A549 (cell line): ENCODE data around the gene KIF26A. TPM values are rescaled to one million over a fixed set of nuclear protein-coding genes. Genes with fewer than 3 reads are reported as not detected.

ENCODE experiments used
- ATAC-seq, 2 experiments: fragments of 200-7000 bp in 1 of 2; fragments of >200 bp in 1 of 2; cut with Nextera tagmentation in 1 of 2; cut with Tn5 transposase in 1 of 2; 3 replicates each; pipeline versions ENCODE4 v1.8.0 to v1.9.1; 2018 to 2020; ENCODE audit warnings: mild to moderate bottlenecking in 1 of 2, moderate library complexity in 1 of 2
- CTCF ChIA-PET: fragments of 300-600 bp; sonication (Branson Sonifier 250); formaldehyde crosslinking; extraction: SDS; loops from one replicate; lab custom pipeline; 2021; ENCODE audit warnings: antibody characterized with exemption, inconsistent platforms; lab: Yijun Ruan, JAX
- POLR2A ChIA-PET: fragments of 350-600 bp; formaldehyde crosslinking; extraction: SDS; loops from one replicate; lab custom pipeline; 2021; ENCODE audit warnings: antibody characterized with exemption, inconsistent platforms; lab: Yijun Ruan, JAX
- DNase-seq, 2 experiments: peaks; one replicate each; pipeline versions ENCODE4 v3.0.0 to v3.0.0-alpha.2; 2011 to 2016; ENCODE audit warnings: low read depth in 1 of 2, low spot score in 1 of 2
- FAIRE-seq: peaks from 2 replicates; lab custom pipeline; 2011; peaks lifted over from hg19 to GRCh38; lab: Jason Lieb, UNC
- H3K27ac ChIP-seq, 2 experiments: fragments of >200 bp; sonication (Bioruptor Twin); formaldehyde crosslinking; 3 replicates each; pipeline ENCODE4 v1.5.1; 2016 to 2017
- H3K4me1 ChIP-seq: fragments of >200 bp; sonication (Bioruptor Twin); formaldehyde crosslinking; 3 replicates; pipeline ENCODE4 v1.6.1; 2016
- H3K4me2 ChIP-seq: fragments of >200 bp; sonication (Bioruptor Twin); formaldehyde crosslinking; 3 replicates; pipeline ENCODE4 v1.6.1; 2016
- H3K4me3 ChIP-seq: fragments of >200 bp; sonication (Bioruptor Twin); formaldehyde crosslinking; 3 replicates; pipeline ENCODE4 v1.5.1; 2016
- H3K9me3 ChIP-seq: fragments of >200 bp; sonication (Bioruptor Twin); formaldehyde crosslinking; 3 replicates; pipeline ENCODE4 v1.6.1; 2016
- BHLHE40 ChIP-seq: IDR thresholded peaks from 2 replicates; pipeline ENCODE4 v1.6.1; 2012; ENCODE audit warnings: low read depth, low read length, inconsistent platforms
- CBX2 ChIP-seq: fragments of 200-600 bp; sonication (generic); IDR thresholded peaks from 2 replicates; pipeline ENCODE4 v1.6.1; 2016; ENCODE audit warnings: low read depth, mild to moderate bottlenecking, borderline replicate concordance
- CHD4 ChIP-seq: fragments of 200-600 bp; sonication (generic); IDR thresholded peaks from 2 replicates; pipeline ENCODE4 v1.6.1; 2016; ENCODE audit warnings: antibody characterized with exemption, mild to moderate bottlenecking, borderline replicate concordance
- EHF ChIP-seq: fragments of 250-450 bp; sonication (Bioruptor Pico); IDR thresholded peaks from 2 replicates; pipeline ENCODE4 v1.5.0; 2020; ENCODE audit warnings: mild to moderate bottlenecking
- EP300 ChIP-seq, 2 experiments: fragments of >200 bp; sonication (Bioruptor Twin); formaldehyde crosslinking; IDR thresholded peaks; 2 replicates in 1 of 2; 3 replicates in 1 of 2; pipeline ENCODE4 v1.6.1; 2016 to 2017
- FOSL2 ChIP-seq, 2 experiments: fragments of 450-650 bp in 1 of 2; fragments of >200 bp in 1 of 2; sonication (Bioruptor Twin) in 1 of 2; formaldehyde crosslinking; IDR thresholded peaks; 2 replicates each; pipeline versions ENCODE4 v1.5.0 to v1.6.1; 2016 to 2020; ENCODE audit warnings: mild to moderate bottlenecking in 1 of 2, moderate library complexity in 1 of 2
- FOXS1 ChIP-seq: fragments of 250-450 bp; sonication (Bioruptor Pico); IDR thresholded peaks from 2 replicates; pipeline ENCODE4 v1.5.0; 2020; ENCODE audit warnings: mild to moderate bottlenecking, moderate library complexity
- HEYL ChIP-seq: fragments of 250-450 bp; sonication (Bioruptor Pico); IDR thresholded peaks from 2 replicates; pipeline ENCODE4 v1.8.0; 2021; ENCODE audit warnings: mild to moderate bottlenecking, moderate library complexity
- JUN ChIP-seq, 2 experiments: fragments of >200 bp; sonication (Bioruptor Twin); formaldehyde crosslinking; IDR thresholded peaks; 2 replicates in 1 of 2; 3 replicates in 1 of 2; pipeline ENCODE4 v1.6.1; 2016 to 2017
- MAFK ChIP-seq: fragments of 450-650 bp; IDR thresholded peaks from 2 replicates; pipeline ENCODE4 v1.6.1; 2014; ENCODE audit not compliant: partially characterized antibody
- MAZ ChIP-seq: fragments of 150-350 bp; IDR thresholded peaks from 2 replicates; pipeline ENCODE4 v1.6.1; 2014; ENCODE audit warnings: antibody characterized with exemption, low read depth, low read length, borderline replicate concordance
- NFE2L2 ChIP-seq: fragments of 150-350 bp; conservative IDR thresholded peaks from 2 replicates; pipeline ENCODE4 v1.6.1; 2014; ENCODE audit warnings: low read length
- NPAS2 ChIP-seq: fragments of 250-450 bp; sonication (Bioruptor Pico); IDR thresholded peaks from 2 replicates; pipeline ENCODE4 v1.8.0; 2022; ENCODE audit warnings: mild to moderate bottlenecking, moderate library complexity, borderline replicate concordance
- NR3C1 ChIP-seq: fragments of >200 bp; sonication (Bioruptor Twin); formaldehyde crosslinking; IDR thresholded peaks from 3 replicates; pipeline ENCODE4 v1.6.1; 2017
- PHF8 ChIP-seq: fragments of 200-600 bp; sonication (generic); IDR thresholded peaks from 2 replicates; pipeline ENCODE4 v1.6.1; 2016; ENCODE audit warnings: low read depth, mild to moderate bottlenecking, antibody characterized with exemption, moderate library complexity, borderline replicate concordance
- POLR2AphosphoS2 ChIP-seq: conservative IDR thresholded peaks from 2 replicates; pipeline ENCODE4 v1.6.1; 2012; ENCODE audit warnings: low read length, improper control_type of control experiment, inconsistent platforms
- RAD21 ChIP-seq, 2 experiments: fragments of >200 bp in 1 of 2; sonication (Bioruptor Twin) in 1 of 2; formaldehyde crosslinking in 1 of 2; IDR thresholded peaks in 1 of 2; conservative IDR thresholded peaks in 1 of 2; 2 replicates in 1 of 2; 3 replicates in 1 of 2; pipeline ENCODE4 v1.6.1; 2012 to 2018; ENCODE audit warnings: inconsistent platforms in 1 of 2
- RARB ChIP-seq: fragments of 250-450 bp; sonication (Bioruptor Pico); IDR thresholded peaks from 2 replicates; pipeline ENCODE4 v1.8.0; 2021; ENCODE audit warnings: mild to moderate bottlenecking, moderate library complexity
- RFX5 ChIP-seq: fragments of 450-650 bp; IDR thresholded peaks from 2 replicates; pipeline ENCODE4 v1.7.1; 2014; ENCODE audit warnings: antibody characterized with exemption, mild to moderate bottlenecking, moderate library complexity
- RNF2 ChIP-seq: fragments of 200-600 bp; sonication (generic); IDR thresholded peaks from 2 replicates; pipeline ENCODE4 v1.6.1; 2016; ENCODE audit warnings: low read depth, mild to moderate bottlenecking, antibody characterized with exemption, moderate library complexity, borderline replicate concordance
- TFCP2L1 ChIP-seq: fragments of 250-450 bp; sonication (Bioruptor Pico); IDR thresholded peaks from 2 replicates; pipeline ENCODE4 v1.5.0; 2021; ENCODE audit warnings: mild to moderate bottlenecking
- ZC3H11A ChIP-seq: fragments of 450-650 bp; IDR thresholded peaks from 2 replicates; pipeline ENCODE4 v1.6.1; 2014; ENCODE audit warnings: antibody characterized with exemption, mild to moderate bottlenecking
- ZFP36 ChIP-seq: fragments of 450-650 bp; IDR thresholded peaks from 2 replicates; pipeline ENCODE4 v1.6.1; 2014; ENCODE audit warnings: borderline replicate concordance; ENCODE audit not compliant: partially characterized antibody
- ZNF302 ChIP-seq: fragments of 250-450 bp; sonication (Bioruptor Pico); IDR thresholded peaks from 2 replicates; pipeline ENCODE4 v1.9.0; 2021; ENCODE audit warnings: inconsistent platforms, mild to moderate bottlenecking, moderate library complexity
- WGBS: methylation state at CpG from one replicate; pipeline ENCODE4 v1.1.6; 2017; ENCODE audit errors: missing lambda C conversion rate; 5-methylcytosine and 5-hydroxymethylcytosine counted together
- polyA plus RNA-seq, 4 experiments: library from polyadenylated mRNA; depleted of rRNA in 3 of 4; stranded (reverse); fragments of >200 nt; fragmentation: RNase III in 1 of 4; extraction: RNeasy Plus Mini Kit Qiagen cat#74134 plus additional on column Dnase treatment in 1 of 4; gene quantifications; 2 replicates in 3 of 4; 3 replicates in 1 of 4; pipeline ENCODE4 v1.2.3, GENCODE V29; 2011 to 2017
- TF ChIP-seq, protein P1 (sequence below): fragments of >200 bp; sonication (Bioruptor Twin); formaldehyde crosslinking; IDR thresholded peaks from 3 replicates; pipeline ENCODE4 v1.5.1; 2016
- TF ChIP-seq, protein P2 (sequence below): fragments of >200 bp; sonication (Bioruptor Twin); formaldehyde crosslinking; IDR thresholded peaks from 2 replicates; pipeline ENCODE4 v1.6.1; 2016
- TF ChIP-seq, protein P3 (sequence below): fragments of 250-450 bp; sonication (Bioruptor Pico); IDR thresholded peaks from 2 replicates; pipeline ENCODE4 v1.5.0; 2020; ENCODE audit warnings: low read depth, mild to moderate bottlenecking, moderate library complexity
- TF ChIP-seq, protein P4 (sequence below): fragments of 450-650 bp; IDR thresholded peaks from 2 replicates; pipeline ENCODE4 v1.6.1; 2014; ENCODE audit warnings: antibody characterized with exemption
- TF ChIP-seq, protein P5 (sequence below): fragments of >200 bp; sonication (Bioruptor Twin); formaldehyde crosslinking; IDR thresholded peaks from 3 replicates; pipeline ENCODE4 v1.6.1; 2016
- TF ChIP-seq, protein P6 (sequence below): IDR thresholded peaks from 2 replicates; pipeline ENCODE4 v1.6.1; 2012; ENCODE audit warnings: low read depth, borderline replicate concordance

KIF26A gene
- polyA plus RNA-seq, 2 of the 4 experiments (the other 2 are of a cell fraction), result 0.28 to 2.3 TPM

DNA sequence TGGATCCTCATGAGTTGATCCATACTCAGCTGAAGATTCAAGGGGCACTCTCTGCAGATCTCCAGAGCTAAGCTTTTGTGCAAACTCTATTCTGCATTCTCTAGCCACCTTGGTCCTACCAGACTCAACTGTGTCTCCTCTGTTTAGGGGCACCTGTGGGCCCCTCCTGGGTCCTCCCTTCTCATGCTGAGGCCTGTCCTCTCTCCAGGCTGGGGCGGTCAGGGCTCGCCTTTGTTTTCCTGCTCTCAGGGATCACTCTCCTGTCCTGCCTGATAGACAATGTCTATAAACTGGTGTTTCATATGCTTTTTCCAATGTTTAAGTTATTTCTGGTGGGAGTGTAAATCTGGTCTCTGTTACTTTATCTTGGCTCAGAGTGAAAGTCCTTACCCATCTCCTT lies 11.6 kb upstream of the KIF26A start:
- POLR2A ChIA-PET, result no interaction called here
- Histone ChIP-seq H3K27ac (no peak overlapping the region), H3K4me2 (no peak overlapping the region), H3K4me3 (no peak overlapping the region), H3K4me1 (no peaks in the 10 kb centered on the region), H3K9me3 (peaks cover 70% of the 10 kb centered on the region)
- TF ChIP-seq NR3C1, result no peak
- TF ChIP-seq, protein P1, sequence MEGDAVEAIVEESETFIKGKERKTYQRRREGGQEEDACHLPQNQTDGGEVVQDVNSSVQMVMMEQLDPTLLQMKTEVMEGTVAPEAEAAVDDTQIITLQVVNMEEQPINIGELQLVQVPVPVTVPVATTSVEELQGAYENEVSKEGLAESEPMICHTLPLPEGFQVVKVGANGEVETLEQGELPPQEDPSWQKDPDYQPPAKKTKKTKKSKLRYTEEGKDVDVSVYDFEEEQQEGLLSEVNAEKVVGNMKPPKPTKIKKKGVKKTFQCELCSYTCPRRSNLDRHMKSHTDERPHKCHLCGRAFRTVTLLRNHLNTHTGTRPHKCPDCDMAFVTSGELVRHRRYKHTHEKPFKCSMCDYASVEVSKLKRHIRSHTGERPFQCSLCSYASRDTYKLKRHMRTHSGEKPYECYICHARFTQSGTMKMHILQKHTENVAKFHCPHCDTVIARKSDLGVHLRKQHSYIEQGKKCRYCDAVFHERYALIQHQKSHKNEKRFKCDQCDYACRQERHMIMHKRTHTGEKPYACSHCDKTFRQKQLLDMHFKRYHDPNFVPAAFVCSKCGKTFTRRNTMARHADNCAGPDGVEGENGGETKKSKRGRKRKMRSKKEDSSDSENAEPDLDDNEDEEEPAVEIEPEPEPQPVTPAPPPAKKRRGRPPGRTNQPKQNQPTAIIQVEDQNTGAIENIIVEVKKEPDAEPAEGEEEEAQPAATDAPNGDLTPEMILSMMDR, result no peak
- no peak for TF ChIP-seq HEYL (CRISPR knock-in tag)
- TF ChIP-seq MAFK, result no peak
- no peak for TF ChIP-seq MAZ
- no peak for TF ChIP-seq RNF2
- TF ChIP-seq ZNF302 (CRISPR knock-in tag), result no peak
- no peak for TF ChIP-seq JUN (IDR thresholded peaks at IDR 0.05)
- no peak for TF ChIP-seq FOSL2 (IDR thresholded peaks at IDR 0.05)
- no peak for TF ChIP-seq FOSL2 (CRISPR knock-in tag; IDR thresholded peaks at IDR 0.05)
- no peak for TF ChIP-seq ZFP36
- no peak for TF ChIP-seq POLR2AphosphoS2
- TF ChIP-seq EP300 (IDR thresholded peaks at IDR 0.05), result no peak
- no peak for TF ChIP-seq PHF8
- TF ChIP-seq, protein P2, sequence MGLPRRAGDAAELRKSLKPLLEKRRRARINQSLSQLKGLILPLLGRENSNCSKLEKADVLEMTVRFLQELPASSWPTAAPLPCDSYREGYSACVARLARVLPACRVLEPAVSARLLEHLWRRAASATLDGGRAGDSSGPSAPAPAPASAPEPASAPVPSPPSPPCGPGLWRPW, result no peak
- TF ChIP-seq CHD4, result no peak
- CTCF ChIA-PET, result interaction anchor here (0.7 to 5.0 kb wide), 5 partner anchors 11 to 437 kb away, joined by 3 to 24 read pairs (median 5); no protein-coding TSS in a partner anchor
- ATAC-seq (no peak), DNase-seq (no peak), FAIRE-seq (no peak)
- 60% methylated on average over 2 of the region's 2 CpGs for WGBS

DNA sequence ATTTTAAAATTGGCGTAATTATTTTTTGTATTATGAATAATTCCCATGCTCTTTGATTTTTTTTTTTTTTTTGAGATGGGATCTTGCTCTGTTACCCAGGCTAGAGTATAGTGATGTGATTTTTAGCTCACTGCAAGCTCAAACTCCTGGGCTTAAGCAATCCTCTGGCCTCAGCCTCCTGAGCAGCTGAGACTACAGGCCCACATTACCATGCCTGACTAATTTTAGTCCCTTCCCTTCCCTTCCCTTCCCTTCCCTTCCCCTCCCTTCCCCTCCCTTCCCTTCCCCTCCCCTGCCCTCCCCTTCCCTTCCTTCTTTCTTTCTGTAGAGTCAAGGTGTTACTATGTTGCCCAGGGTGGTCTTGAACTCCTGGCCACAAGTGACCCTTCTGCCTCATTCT lies 9.4 kb upstream of the KIF26A start:
- Histone ChIP-seq H3K9me3 (peaks cover 58% of the 10 kb centered on the region), H3K4me1 (no peaks in the 10 kb centered on the region), H3K4me2 (no peak overlapping the region), H3K27ac (no peak overlapping the region), H3K4me3 (no peak overlapping the region)
- ATAC-seq (no peak), DNase-seq (no peak), FAIRE-seq (no peak)
- 90% methylated on average over 1 of the region's 1 CpG for WGBS
- POLR2A ChIA-PET, result no interaction called here
- CTCF ChIA-PET, result interaction anchor here (0.6 to 5.0 kb wide), 9 partner anchors 8 to 444 kb away, joined by 3 to 24 read pairs (median 3); no protein-coding TSS in a partner anchor
- TF ChIP-seq, protein P1, result no peak
- TF ChIP-seq TFCP2L1 (no peak), NPAS2 (CRISPR knock-in tag) (no peak), RAD21 (conservative IDR thresholded peaks at IDR 0.05 in 1 of 2, IDR thresholded peaks at IDR 0.05 in 1 of 2) (no peak), RFX5 (no peak), EHF (CRISPR knock-in tag) (no peak), BHLHE40 (no peak), CHD4 (no peak), RARB (CRISPR knock-in tag) (no peak), CBX2 (no peak), NFE2L2 (no peak), POLR2AphosphoS2 (no peak), ZC3H11A (no peak), FOXS1 (CRISPR knock-in tag) (no peak)
- TF ChIP-seq, protein P3, sequence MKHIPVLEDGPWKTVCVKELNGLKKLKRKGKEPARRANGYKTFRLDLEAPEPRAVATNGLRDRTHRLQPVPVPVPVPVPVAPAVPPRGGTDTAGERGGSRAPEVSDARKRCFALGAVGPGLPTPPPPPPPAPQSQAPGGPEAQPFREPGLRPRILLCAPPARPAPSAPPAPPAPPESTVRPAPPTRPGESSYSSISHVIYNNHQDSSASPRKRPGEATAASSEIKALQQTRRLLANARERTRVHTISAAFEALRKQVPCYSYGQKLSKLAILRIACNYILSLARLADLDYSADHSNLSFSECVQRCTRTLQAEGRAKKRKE (CRISPR knock-in tag), result no peak
- TF ChIP-seq, protein P4, sequence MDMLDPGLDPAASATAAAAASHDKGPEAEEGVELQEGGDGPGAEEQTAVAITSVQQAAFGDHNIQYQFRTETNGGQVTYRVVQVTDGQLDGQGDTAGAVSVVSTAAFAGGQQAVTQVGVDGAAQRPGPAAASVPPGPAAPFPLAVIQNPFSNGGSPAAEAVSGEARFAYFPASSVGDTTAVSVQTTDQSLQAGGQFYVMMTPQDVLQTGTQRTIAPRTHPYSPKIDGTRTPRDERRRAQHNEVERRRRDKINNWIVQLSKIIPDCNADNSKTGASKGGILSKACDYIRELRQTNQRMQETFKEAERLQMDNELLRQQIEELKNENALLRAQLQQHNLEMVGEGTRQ, result no peak
- TF ChIP-seq, protein P5, sequence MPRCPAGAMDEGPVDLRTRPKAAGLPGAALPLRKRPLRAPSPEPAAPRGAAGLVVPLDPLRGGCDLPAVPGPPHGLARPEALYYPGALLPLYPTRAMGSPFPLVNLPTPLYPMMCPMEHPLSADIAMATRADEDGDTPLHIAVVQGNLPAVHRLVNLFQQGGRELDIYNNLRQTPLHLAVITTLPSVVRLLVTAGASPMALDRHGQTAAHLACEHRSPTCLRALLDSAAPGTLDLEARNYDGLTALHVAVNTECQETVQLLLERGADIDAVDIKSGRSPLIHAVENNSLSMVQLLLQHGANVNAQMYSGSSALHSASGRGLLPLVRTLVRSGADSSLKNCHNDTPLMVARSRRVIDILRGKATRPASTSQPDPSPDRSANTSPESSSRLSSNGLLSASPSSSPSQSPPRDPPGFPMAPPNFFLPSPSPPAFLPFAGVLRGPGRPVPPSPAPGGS, result no peak
- TF ChIP-seq, protein P6, sequence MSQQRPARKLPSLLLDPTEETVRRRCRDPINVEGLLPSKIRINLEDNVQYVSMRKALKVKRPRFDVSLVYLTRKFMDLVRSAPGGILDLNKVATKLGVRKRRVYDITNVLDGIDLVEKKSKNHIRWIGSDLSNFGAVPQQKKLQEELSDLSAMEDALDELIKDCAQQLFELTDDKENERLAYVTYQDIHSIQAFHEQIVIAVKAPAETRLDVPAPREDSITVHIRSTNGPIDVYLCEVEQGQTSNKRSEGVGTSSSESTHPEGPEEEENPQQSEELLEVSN, result no peak
